Naive thymus-derived CD4-positive, alpha-beta T cell (primary cell): ENCODE measurements around the gene TAF9. TPM values are rescaled to one million over a fixed set of nuclear protein-coding genes. Genes with fewer than 3 reads are reported as not detected.
"Not testable (repeated sequence)": the region's sequence is repeated elsewhere in the genome, so short reads cannot be mapped to it uniquely, and the experiment has no call there.

ENCODE experiments used
- ATAC-seq: fragments of 150-1000 bp; cut with Tn5 transposase; 2 replicates; pipeline ENCODE4 v1.10.0; 2021; ENCODE audit warnings: mild to moderate bottlenecking, moderate library complexity
- CTCF ChIA-PET: fragments of 350-600 bp; sonication (Branson Sonifier 250); formaldehyde crosslinking; loops from one replicate; lab custom pipeline; 2021; ENCODE audit warnings: antibody characterized with exemption; lab: Charles Lee
- POLR2A ChIA-PET: fragments of 350-600 bp; sonication (Branson Sonifier 250); formaldehyde crosslinking; loops from one replicate; lab custom pipeline; 2021; ENCODE audit warnings: antibody characterized with exemption, inconsistent platforms; lab: Charles Lee
- DNase-seq, 9 donors: peaks; one replicate each; pipeline versions ENCODE4 v3.0.0 to v3.0.0-alpha.2; 2020 to 2022; ENCODE audit warnings: mixed read lengths in 1 of 9
- H3K27ac ChIP-seq: one replicate; pipeline ENCODE4 v1.7.0; 2013; ENCODE audit warnings: mild to moderate bottlenecking, low read depth, low read length, moderate library complexity
- H3K27me3 ChIP-seq, 2 donors: one replicate each; pipeline ENCODE4 v1.7.0; 2013; ENCODE audit warnings: low read length in 2 of 2, mild to moderate bottlenecking in 2 of 2, moderate library complexity in 2 of 2; ENCODE audit not compliant: control insufficient read depth in 2 of 2, insufficient read depth in 2 of 2
- H3K36me3 ChIP-seq, 3 experiments: 1 replicate in 2 of 3; 2 replicates in 1 of 3; pipeline ENCODE4 v1.7.0; 2013; ENCODE audit warnings: low read length in 3 of 3, mild to moderate bottlenecking in 3 of 3, moderate library complexity in 1 of 3; ENCODE audit not compliant: insufficient read depth in 3 of 3, control insufficient read depth in 2 of 3
- H3K4me1 ChIP-seq, 2 donors: one replicate each; pipeline ENCODE4 v1.7.0; 2013; ENCODE audit warnings: low read length in 2 of 2, mild to moderate bottlenecking in 2 of 2, moderate library complexity in 1 of 2; ENCODE audit not compliant: control insufficient read depth in 2 of 2, insufficient read depth in 2 of 2
- H3K4me3 ChIP-seq: 2 replicates; pipeline ENCODE4 v1.7.0; 2013; ENCODE audit warnings: mild to moderate bottlenecking, low read length
- H3K9me3 ChIP-seq, 3 experiments: 1 replicate in 2 of 3; 2 replicates in 1 of 3; pipeline ENCODE4 v1.7.0; 2013; ENCODE audit warnings: low read length in 3 of 3; ENCODE audit not compliant: control insufficient read depth in 2 of 3
- H3K27ac Mint-ChIP-seq, 9 donors: one replicate each; pipeline ENCODE4 v1.8.0; 2020 to 2022; ENCODE audit warnings: mixed read lengths in 9 of 9, mild to moderate bottlenecking in 8 of 9, moderate library complexity in 5 of 9, inconsistent platforms in 2 of 9
- H3K27me3 Mint-ChIP-seq, 5 donors: one replicate each; pipeline ENCODE4 v1.8.0; 2021 to 2022; ENCODE audit warnings: mixed read lengths in 5 of 5, mild to moderate bottlenecking in 1 of 5
- H3K36me3 Mint-ChIP-seq, 5 donors: one replicate each; pipeline ENCODE4 v1.8.0; 2020 to 2022; ENCODE audit warnings: mixed read lengths in 5 of 5, mild to moderate bottlenecking in 3 of 5, inconsistent platforms in 1 of 5
- H3K4me1 Mint-ChIP-seq, 7 donors: one replicate each; pipeline ENCODE4 v1.8.0; 2020 to 2022; ENCODE audit warnings: mixed read lengths in 7 of 7, mild to moderate bottlenecking in 3 of 7, inconsistent platforms in 1 of 7
- H3K4me3 Mint-ChIP-seq, 10 donors: one replicate each; pipeline ENCODE4 v1.8.0; 2020 to 2022; ENCODE audit warnings: mild to moderate bottlenecking in 10 of 10, mixed read lengths in 10 of 10, moderate library complexity in 6 of 10, inconsistent platforms in 2 of 10
- H3K9me3 Mint-ChIP-seq, 11 donors: one replicate each; pipeline ENCODE4 v1.8.0; 2020 to 2022; ENCODE audit warnings: mixed read lengths in 11 of 11, mild to moderate bottlenecking in 4 of 11, inconsistent platforms in 1 of 11, moderate library complexity in 1 of 11
- intact Hi-C, 2 donors: fragments of 100-400 bp; cut with micrococcal nuclease; formaldehyde crosslinking; loops; one replicate each; pipeline ENCODE4 v1.15.1; 2023
- polyA plus RNA-seq, 2 donors: library from polyadenylated mRNA; unstranded; fragments of 300-500 nt; fragmentation: Illumina TruSeq; gene quantifications; one replicate each; pipeline ENCODE4 v1.2.3, GENCODE V29; 2021
- total RNA-seq, 6 experiments: library from RNA in 5 of 6; stranded (reverse) in 5 of 6; gene quantifications; 1 replicate in 5 of 6; 2 replicates in 1 of 6; pipeline ENCODE4 v1.2.3 and lab custom pipeline; 2021 to 2026

The TAF9 gene
- total and polyA plus RNA-seq, 7 experiments from 2014 or later = 48.5 to 135 (median 53.1) TPM

- Mint-ChIP-seq H3K27me3 (no peaks in the 10 kb centered on the region), H3K4me3 (no peak overlapping the region), H3K4me1 (peaks cover 0 to 6% (median 2%) of the 10 kb centered on the region in 7 donors), H3K36me3 (peaks cover 3 to 35% (median 19%) of the 10 kb centered on the region in 5 donors), H3K9me3 (peaks cover 0 to 2% (median 0%) of the 10 kb centered on the region in 11 donors), H3K27ac (peak overlapping the region in 1 of 9 donors; percentile 62)
- DNase-seq (no peak), ATAC-seq (no peak)
- ChIA-PET POLR2A (no interaction called here), CTCF (no interaction called here)
- intact Hi-C loops = no loop called here
- H3K27me3 ChIP-seq = no peaks in the 10 kb centered on the region
- H3K4me3 ChIP-seq = no peak overlapping the region
- no peaks in the 10 kb centered on the region for H3K4me1 ChIP-seq
- H3K9me3 ChIP-seq = no peaks in the 10 kb centered on the region
- no peak overlapping the region for H3K27ac ChIP-seq
- peaks cover 0 to 26% (median 0%) of the 10 kb centered on the region in 3 experiments for H3K36me3 ChIP-seq
Measured at GRCh38 chr5:69350664-69351063, 18.7 kb downstream of the TAF9 start.

- no peaks in the 10 kb centered on the region for H3K36me3 Mint-ChIP-seq
- intact Hi-C loops = no loop called here
- no peaks in the 10 kb centered on the region for H3K36me3 ChIP-seq
- no peaks in the 10 kb centered on the region for H3K27me3 ChIP-seq
- no peak for ATAC-seq
- ChIA-PET CTCF (interaction anchor here (1.1 kb wide), 1 partner anchor 9 kb away, joined by 3 read pairs; no protein-coding TSS in a partner anchor), POLR2A (no interaction called here)
- H3K4me1 Mint-ChIP-seq = no peaks in the 10 kb centered on the region
- no peak overlapping the region for H3K27ac Mint-ChIP-seq
- H3K9me3 Mint-ChIP-seq = no peaks in the 10 kb centered on the region
- no peak overlapping the region for H3K4me3 ChIP-seq
- no peaks in the 10 kb centered on the region for H3K9me3 ChIP-seq
- no peak overlapping the region for H3K27ac ChIP-seq
- H3K4me1 ChIP-seq = no peaks in the 10 kb centered on the region
- no peak overlapping the region for H3K4me3 Mint-ChIP-seq
- DNase-seq = no peak
- peaks cover 0 to 2% (median 0%) of the 10 kb centered on the region in 5 donors for H3K27me3 Mint-ChIP-seq
Measured at GRCh38 chr5:69343083-69343482, 26.2 kb downstream of the TAF9 start.

- POLR2A ChIA-PET = no interaction called here
- no peak for ATAC-seq
- no peak overlapping the region for H3K27ac ChIP-seq
Measured at GRCh38 chr5:69341520-69342161, 27.7 kb downstream of the TAF9 start.

GRCh38 chr5:69335341-69335935 is 33.9 kb downstream of the TAF9 start:
- POLR2A ChIA-PET = interaction anchor here (0.6 to 1.2 kb wide), 3 partner anchors 101 to 1658 kb away, joined by 3 to 5 read pairs (median 3); partner anchors contain the start of gene CDK7
- intact Hi-C loops = loop anchor here in 1 of 2 donors (2.0 kb wide), 1 partner anchor 293 kb away; no protein-coding TSS in a partner anchor

More at GRCh38 chr5:69341520-69342161, 27.7 kb downstream of the TAF9 start:
- intact Hi-C loops = no loop called here
- no peaks in the 10 kb centered on the region for H3K9me3 ChIP-seq
- DNase-seq = no peak
- no peaks in the 10 kb centered on the region for H3K9me3 Mint-ChIP-seq
- H3K4me3 Mint-ChIP-seq = no peak overlapping the region
- no peaks in the 10 kb centered on the region for H3K4me1 Mint-ChIP-seq
- no peaks in the 10 kb centered on the region for H3K36me3 ChIP-seq
- peaks cover 0 to 2% (median 0%) of the 10 kb centered on the region in 5 donors for H3K27me3 Mint-ChIP-seq
- H3K36me3 Mint-ChIP-seq = no peaks in the 10 kb centered on the region
- no peak overlapping the region for H3K4me3 ChIP-seq
- CTCF ChIA-PET = no interaction called here
- no peak overlapping the region for H3K27ac Mint-ChIP-seq
- no peaks in the 10 kb centered on the region for H3K27me3 ChIP-seq
- no peaks in the 10 kb centered on the region for H3K4me1 ChIP-seq

GRCh38 chr5:69334793-69335268 is 34.5 kb downstream of the TAF9 start:
- Histone ChIP-seq H3K4me1 (peaks cover 5 to 11% of the 10 kb centered on the region in 2 donors), H3K4me3 (no peak overlapping the region), H3K27ac (no peak overlapping the region), H3K9me3 (no peaks in the 10 kb centered on the region), H3K27me3 (no peaks in the 10 kb centered on the region), H3K36me3 (no peaks in the 10 kb centered on the region)
- H3K4me1 Mint-ChIP-seq = peaks cover 16 to 30% (median 22%) of the 10 kb centered on the region in 7 donors
- ATAC-seq (peak; percentile 84), DNase-seq (peak; percentile 60 to 75 (median 68))
- ChIA-PET POLR2A (interaction anchor here (0.6 to 1.2 kb wide), 3 partner anchors 100 to 1658 kb away, joined by 3 to 5 read pairs (median 3); partner anchors contain the start of gene CDK7), CTCF (interaction anchor here (0.6 to 3.8 kb wide), 11 partner anchors 8 to 299 kb away, joined by 3 to 25 read pairs (median 4); partner anchors contain the start of genes CCNB1, CDK7 and SLC30A5)
- H3K9me3 Mint-ChIP-seq = peaks cover 0 to 2% (median 0%) of the 10 kb centered on the region in 11 donors
- intact Hi-C loops = loop anchor here (1.0 to 5.0 kb wide), 6 partner anchors 43 to 292 kb away; partner anchors contain the start of gene CDK7 (in 1 of the 2)
- H3K36me3 Mint-ChIP-seq = peaks cover 3 to 6% (median 4%) of the 10 kb centered on the region in 5 donors
- H3K27me3 Mint-ChIP-seq = no peaks in the 10 kb centered on the region
- H3K4me3 Mint-ChIP-seq = peak overlapping the region; percentile 21 to 86 (median 62)
- H3K27ac Mint-ChIP-seq = peak overlapping the region; percentile 54 to 93 (median 78)

More at GRCh38 chr5:69335341-69335935, 33.9 kb downstream of the TAF9 start:
- Mint-ChIP-seq H3K27me3 (no peaks in the 10 kb centered on the region), H3K27ac (peak overlapping the region in 4 of 9 donors; percentile 26 to 71 (median 52)), H3K4me3 (no peak overlapping the region), H3K36me3 (peaks cover 0 to 4% (median 3%) of the 10 kb centered on the region in 5 donors), H3K9me3 (peaks cover 0 to 2% (median 0%) of the 10 kb centered on the region in 11 donors), H3K4me1 (peaks cover 10 to 27% (median 22%) of the 10 kb centered on the region in 7 donors)
- no peak for DNase-seq
- ATAC-seq = no peak
- Histone ChIP-seq H3K27ac (no peak overlapping the region), H3K4me3 (no peak overlapping the region), H3K9me3 (no peaks in the 10 kb centered on the region), H3K27me3 (no peaks in the 10 kb centered on the region), H3K36me3 (no peaks in the 10 kb centered on the region), H3K4me1 (peaks cover 5 to 11% of the 10 kb centered on the region in 2 donors)
- CTCF ChIA-PET = interaction anchor here (0.6 to 3.8 kb wide), 4 partner anchors 10 to 293 kb away, joined by 3 to 25 read pairs (median 4); partner anchors contain the start of gene SLC30A5

- H3K36me3 Mint-ChIP-seq, H3K36me3 ChIP-seq, H3K9me3 ChIP-seq, H3K4me3 ChIP-seq, H3K27me3 Mint-ChIP-seq, DNase-seq, H3K27ac ChIP-seq, H3K9me3 Mint-ChIP-seq, H3K27me3 ChIP-seq, ATAC-seq: not testable (repeated sequence)
- Mint-ChIP-seq H3K27ac (peak overlapping the region in 6 of 9 donors; percentile 28 to 99 (median 84)), H3K4me1 (peaks cover 16 to 31% (median 22%) of the 10 kb centered on the region in 7 donors), H3K4me3 (peak overlapping the region in 6 of 10 donors; percentile 4 to 54 (median 24))
- H3K4me1 ChIP-seq = peaks cover 5 to 11% of the 10 kb centered on the region in 2 donors
- intact Hi-C loops = loop anchor here (1.0 to 5.0 kb wide), 8 partner anchors 15 to 291 kb away; partner anchors contain the start of genes CDK7 (in 1 of the 2) and CENPH (in 1 of the 2)
- ChIA-PET CTCF (interaction anchor here (0.6 to 3.8 kb wide), 10 partner anchors 9 to 1636 kb away, joined by 3 to 25 read pairs (median 4); partner anchors contain the start of genes CCNB1, CDK7 and SLC30A5), POLR2A (interaction anchor here (0.8 to 1.3 kb wide), 4 partner anchors 99 to 240 kb away, joined by 3 to 6 read pairs (median 4); partner anchors contain the start of genes CDK7 and SLC30A5)
Measured at GRCh38 chr5:69333668-69334315, 35.5 kb downstream of the TAF9 start.
